WTC11 (cell line): ENCODE measurements around the gene NPAS3.

Source experiments
- CBFB ChIP-seq: sonication (generic); formaldehyde crosslinking; IDR thresholded peaks from 2 replicates; pipeline ENCODE4 v1.8.1; 2022; ENCODE audit warnings: mild to moderate bottlenecking, low read depth, missing genetic modification reagents
- CREB1 ChIP-seq: sonication (generic); formaldehyde crosslinking; IDR thresholded peaks from 2 replicates; pipeline ENCODE4 v1.8.0; 2023; ENCODE audit warnings: mild to moderate bottlenecking, missing genetic modification reagents
- CTCF ChIP-seq: fragments of 200-600 bp; IDR thresholded peaks from 2 replicates; pipeline ENCODE4 v1.8.0; 2022; ENCODE audit warnings: antibody characterized with exemption
- ESRRA ChIP-seq: sonication (generic); formaldehyde crosslinking; IDR thresholded peaks from 2 replicates; pipeline ENCODE4 v1.8.1; 2022; ENCODE audit warnings: mild to moderate bottlenecking, missing genetic modification reagents, borderline replicate concordance
- GABPB1 ChIP-seq: sonication (generic); formaldehyde crosslinking; IDR thresholded peaks from 2 replicates; pipeline ENCODE4 v1.8.1; 2023; ENCODE audit warnings: mild to moderate bottlenecking, missing genetic modification reagents
- JUN ChIP-seq: sonication (generic); formaldehyde crosslinking; IDR thresholded peaks from 2 replicates; pipeline ENCODE4 v1.8.0; 2023; ENCODE audit warnings: mild to moderate bottlenecking, missing genetic modification reagents
- MXD4 ChIP-seq: fragments of 250-450 bp; sonication (Bioruptor Pico); IDR thresholded peaks from 2 replicates; pipeline ENCODE4 v1.8.0; 2021; ENCODE audit warnings: mild to moderate bottlenecking, moderate library complexity, borderline replicate concordance
- ZNF263 ChIP-seq: sonication (generic); formaldehyde crosslinking; IDR thresholded peaks from 2 replicates; pipeline ENCODE4 v1.8.1; 2022; ENCODE audit warnings: low read depth, mild to moderate bottlenecking, moderate library complexity, missing genetic modification reagents
- ZNF671 ChIP-seq: fragments of 250-450 bp; sonication (Bioruptor Pico); IDR thresholded peaks from 2 replicates; pipeline ENCODE4 v1.8.0; 2021; ENCODE audit warnings: mild to moderate bottlenecking
- TF ChIP-seq, protein P1 (sequence below): sonication (generic); formaldehyde crosslinking; IDR thresholded peaks from 2 replicates; pipeline ENCODE4 v1.8.1; 2023; ENCODE audit warnings: mild to moderate bottlenecking, moderate library complexity, missing genetic modification reagents

- TF ChIP-seq CTCF (no peak), CBFB (CRISPR knock-in tag) (no peak), ESRRA (CRISPR knock-in tag) (no peak), GABPB1 (CRISPR knock-in tag) (no peak), MXD4 (CRISPR knock-in tag) (no peak), JUN (CRISPR knock-in tag) (no peak), ZNF263 (no peak), CREB1 (CRISPR knock-in tag) (no peak), ZNF671 (CRISPR knock-in tag) (no peak)
- TF ChIP-seq, protein P1, sequence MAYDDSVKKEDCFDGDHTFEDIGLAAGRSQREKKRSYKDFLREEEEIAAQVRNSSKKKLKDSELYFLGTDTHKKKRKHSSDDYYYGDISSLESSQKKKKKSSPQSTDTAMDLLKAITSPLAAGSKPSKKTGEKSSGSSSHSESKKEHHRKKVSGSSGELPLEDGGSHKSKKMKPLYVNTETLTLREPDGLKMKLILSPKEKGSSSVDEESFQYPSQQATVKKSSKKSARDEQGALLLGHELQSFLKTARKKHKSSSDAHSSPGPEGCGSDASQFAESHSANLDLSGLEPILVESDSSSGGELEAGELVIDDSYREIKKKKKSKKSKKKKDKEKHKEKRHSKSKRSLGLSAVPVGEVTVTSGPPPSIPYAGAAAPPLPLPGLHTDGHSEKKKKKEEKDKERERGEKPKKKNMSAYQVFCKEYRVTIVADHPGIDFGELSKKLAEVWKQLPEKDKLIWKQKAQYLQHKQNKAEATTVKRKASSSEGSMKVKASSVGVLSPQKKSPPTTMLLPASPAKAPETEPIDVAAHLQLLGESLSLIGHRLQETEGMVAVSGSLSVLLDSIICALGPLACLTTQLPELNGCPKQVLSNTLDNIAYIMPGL, result no peak
Observed at GRCh38 chr14:33808187-33808586, 869.5 kb downstream of the NPAS3 start.
